NCI-H2196 treated with DMSO at 0.1 percent for 48 hours (cell line): ENCODE measurements around the gene FOXE1.

Experiments used
- DNase-seq: peaks from one replicate; lab custom pipeline; 2025; ENCODE audit not compliant: unreplicated experiment; lab: John Stamatoyannopoulos, UW

FOXE1 gene

GRCh38 chr9:97853056-97853843 lies at the start of gene FOXE1:
Gene FOXE1 (plus strand): TSS chr9:97853226. CDS start chr9:97853915, 689 bp downstream.
- no peak for DNase-seq

- DNase-seq, result no peak
Measured at GRCh38 chr9:97804059-97804365, 49.0 kb upstream of the FOXE1 start.

GRCh38 chr9:97806721-97807120 lies 46.3 kb upstream of the FOXE1 start:
- no peak for DNase-seq

GRCh38 chr9:97807681-97808080 lies 45.3 kb upstream of the FOXE1 start:
- no peak for DNase-seq

- DNase-seq, result no peak
Measured at GRCh38 chr9:97808415-97808814, 44.6 kb upstream of the FOXE1 start.

GRCh38 chr9:97808972-97809371 lies 44.1 kb upstream of the FOXE1 start:
- DNase-seq, result no peak

- no peak for DNase-seq
Measured at GRCh38 chr9:97809666-97810344, 43.2 kb upstream of the FOXE1 start.

- DNase-seq, result no peak
Measured at GRCh38 chr9:97811533-97812246, 41.3 kb upstream of the FOXE1 start.

- DNase-seq, result no peak
Measured at GRCh38 chr9:97812247-97812543, 40.8 kb upstream of the FOXE1 start.

GRCh38 chr9:97813072-97813471 lies 40.0 kb upstream of the FOXE1 start:
- no peak for DNase-seq

- DNase-seq, result no peak
Measured at GRCh38 chr9:97819735-97820134, 33.3 kb upstream of the FOXE1 start.

- no peak for DNase-seq
Measured at GRCh38 chr9:97820373-97820772, 32.7 kb upstream of the FOXE1 start.

GRCh38 chr9:97830884-97831829 lies 21.9 kb upstream of the FOXE1 start:
- DNase-seq, result no peak

GRCh38 chr9:97831843-97832636 lies 21.0 kb upstream of the FOXE1 start:
- DNase-seq, result no peak

- DNase-seq, result no peak
Measured at GRCh38 chr9:97840521-97840920, 12.5 kb upstream of the FOXE1 start.

- no peak for DNase-seq
Measured at GRCh38 chr9:97842960-97843359, 10.1 kb upstream of the FOXE1 start.

GRCh38 chr9:97845130-97845529 lies 7.9 kb upstream of the FOXE1 start:
- DNase-seq, result no peak

GRCh38 chr9:97845763-97846162 lies 7.3 kb upstream of the FOXE1 start:
- DNase-seq, result no peak

GRCh38 chr9:97846347-97846746 lies 6.7 kb upstream of the FOXE1 start:
- no peak for DNase-seq

GRCh38 chr9:97847474-97848214 lies 5.4 kb upstream of the FOXE1 start:
- no peak for DNase-seq
